Ascending aorta (tissue), 2 donors: ENCODE data around the gene RABL6. TPM values are rescaled to one million over a fixed set of nuclear protein-coding genes. Genes with fewer than 3 reads are reported as not detected.

Source experiments
- DNase-seq, 2 donors: peaks; one replicate each; pipeline ENCODE4 v3.0.0-alpha.2; 2019; ENCODE audit warnings: low spot score in 2 of 2
- H3K27ac ChIP-seq, 2 donors: fragments of 200-600 bp; sonication (generic); one replicate each; pipeline ENCODE4 v1.5.1; 2016 to 2017; ENCODE audit warnings: mild to moderate bottlenecking in 1 of 2
- H3K27me3 ChIP-seq: fragments of 200-600 bp; sonication (generic); one replicate; pipeline ENCODE4 v1.5.1; 2017
- H3K36me3 ChIP-seq, 2 donors: fragments of 200-600 bp; sonication (generic); one replicate each; pipeline ENCODE4 v1.5.1; 2016
- H3K4me1 ChIP-seq, 2 donors: fragments of 200-600 bp; sonication (generic); one replicate each; pipeline ENCODE4 v1.5.1; 2016 to 2017; ENCODE audit warnings: mild to moderate bottlenecking in 1 of 2
- H3K4me3 ChIP-seq, 2 donors: fragments of 200-600 bp; sonication (generic); one replicate each; pipeline ENCODE4 v1.5.1; 2016 to 2017; ENCODE audit warnings: mild to moderate bottlenecking in 1 of 2
- H3K9me3 ChIP-seq, 2 donors: fragments of 200-600 bp; sonication (generic); one replicate each; pipeline ENCODE4 v1.5.1; 2016
- intact Hi-C: fragments of 100-400 bp; cut with DNase I; formaldehyde crosslinking; loops from one replicate; pipeline ENCODE4 v1.15.1; 2023
- total RNA-seq: library from RNA; depleted of rRNA; stranded (reverse); fragments of >200 nt; gene quantifications from one replicate; pipeline ENCODE4 v1.1.0, GENCODE V29; 2016
- TF ChIP-seq, protein P1 (sequence below), 3 experiments: fragments of 200-600 bp in 2 of 3; fragments of 450-650 bp in 1 of 3; sonication (generic) in 2 of 3; IDR thresholded peaks; one replicate each; pipeline ENCODE4 v1.5.1; 2016 to 2019; ENCODE audit warnings: antibody characterized with exemption in 3 of 3, mild to moderate bottlenecking in 1 of 3, moderate library complexity in 1 of 3

Gene RABL6
- total RNA-seq, 1 donor from 2014 or later = 70.9 TPM

DNA sequence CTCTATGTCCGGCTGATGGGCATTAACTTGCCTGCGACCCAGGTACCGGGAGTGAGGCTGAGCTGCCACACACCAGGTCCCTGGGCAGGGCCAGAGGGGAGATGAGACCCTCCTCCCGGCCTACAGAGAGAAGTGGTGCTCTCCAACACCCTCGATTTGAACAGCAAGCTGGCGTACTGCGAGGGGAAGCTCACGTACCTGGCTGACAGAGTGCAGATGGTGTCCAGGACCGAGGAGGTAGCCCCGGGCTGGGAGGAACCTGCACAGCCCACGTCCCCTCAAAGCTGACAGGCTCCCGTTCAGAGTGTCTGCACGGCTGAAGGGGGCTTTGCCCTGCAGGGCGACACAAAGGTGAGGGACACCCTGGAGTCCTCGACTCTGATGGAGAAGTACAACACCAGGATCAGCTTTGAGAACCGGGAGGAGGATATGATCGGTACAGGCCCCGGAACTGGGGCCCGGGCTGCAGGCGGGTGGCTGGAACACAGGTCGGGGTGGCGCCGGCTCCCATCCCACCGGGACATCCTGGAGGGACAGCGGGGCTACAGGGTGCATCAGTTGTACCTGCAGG lies 1.0 kb upstream of the RABL6 start:
- H3K9me3 ChIP-seq = no peaks in the 10 kb centered on the region
- H3K27ac ChIP-seq = peak overlapping the region in 1 of 2 donors; percentile 66
- TF ChIP-seq, protein P1, sequence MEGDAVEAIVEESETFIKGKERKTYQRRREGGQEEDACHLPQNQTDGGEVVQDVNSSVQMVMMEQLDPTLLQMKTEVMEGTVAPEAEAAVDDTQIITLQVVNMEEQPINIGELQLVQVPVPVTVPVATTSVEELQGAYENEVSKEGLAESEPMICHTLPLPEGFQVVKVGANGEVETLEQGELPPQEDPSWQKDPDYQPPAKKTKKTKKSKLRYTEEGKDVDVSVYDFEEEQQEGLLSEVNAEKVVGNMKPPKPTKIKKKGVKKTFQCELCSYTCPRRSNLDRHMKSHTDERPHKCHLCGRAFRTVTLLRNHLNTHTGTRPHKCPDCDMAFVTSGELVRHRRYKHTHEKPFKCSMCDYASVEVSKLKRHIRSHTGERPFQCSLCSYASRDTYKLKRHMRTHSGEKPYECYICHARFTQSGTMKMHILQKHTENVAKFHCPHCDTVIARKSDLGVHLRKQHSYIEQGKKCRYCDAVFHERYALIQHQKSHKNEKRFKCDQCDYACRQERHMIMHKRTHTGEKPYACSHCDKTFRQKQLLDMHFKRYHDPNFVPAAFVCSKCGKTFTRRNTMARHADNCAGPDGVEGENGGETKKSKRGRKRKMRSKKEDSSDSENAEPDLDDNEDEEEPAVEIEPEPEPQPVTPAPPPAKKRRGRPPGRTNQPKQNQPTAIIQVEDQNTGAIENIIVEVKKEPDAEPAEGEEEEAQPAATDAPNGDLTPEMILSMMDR (IDR thresholded peaks at IDR 0.05) = no peak
- intact Hi-C loops = loop anchor here (1.0 to 5.0 kb wide), 3 partner anchors 15 to 136 kb away; partner anchors contain the start of genes FBXW5, PHPT1 and TMEM141
- no peaks in the 10 kb centered on the region for H3K27me3 ChIP-seq
- peak overlapping the region; percentile 97 to 100 for H3K4me3 ChIP-seq
- no peaks in the 10 kb centered on the region for H3K36me3 ChIP-seq
- H3K4me1 ChIP-seq = peaks cover 15 to 23% of the 10 kb centered on the region in 2 donors
- no peak for DNase-seq

- TF ChIP-seq, protein P1 (IDR thresholded peaks at IDR 0.05) = no peak
- H3K27me3 ChIP-seq = no peaks in the 10 kb centered on the region
- peak overlapping the region; percentile 97 to 100 for H3K4me3 ChIP-seq
- H3K9me3 ChIP-seq = no peaks in the 10 kb centered on the region
- H3K4me1 ChIP-seq = peaks cover 15 to 23% of the 10 kb centered on the region in 2 donors
- H3K27ac ChIP-seq = no peak overlapping the region
- intact Hi-C loops = loop anchor here (5.0 kb wide), 2 partner anchors 39 to 134 kb away; partner anchors contain the start of genes FBXW5 and PHPT1
- H3K36me3 ChIP-seq = no peaks in the 10 kb centered on the region
- no peak for DNase-seq
Measured at GRCh38 chr9:136808075-136808805, 492 bp downstream of the RABL6 start.

DNA sequence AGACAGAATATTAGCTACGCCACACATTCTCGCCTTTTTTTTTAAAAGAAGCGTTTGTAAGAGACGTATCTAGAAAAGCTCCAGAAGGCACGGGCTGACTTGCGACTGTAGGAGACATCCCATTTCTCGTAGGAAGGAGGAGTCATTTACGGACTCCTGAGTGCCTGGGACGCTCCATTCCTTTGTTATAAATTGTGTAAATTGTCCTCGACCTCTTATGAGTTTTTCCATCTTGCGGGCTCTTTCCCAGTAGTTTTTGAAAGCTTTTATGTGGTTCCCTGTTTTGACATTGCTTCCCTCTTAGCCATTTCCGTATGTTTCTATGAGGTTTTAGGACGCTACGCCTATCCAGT lies 1.0 kb downstream of the RABL6 start:
- no peaks in the 10 kb centered on the region for H3K9me3 ChIP-seq
- peaks cover 15 to 23% of the 10 kb centered on the region in 2 donors for H3K4me1 ChIP-seq
- DNase-seq = no peak
- intact Hi-C loops = loop anchor here (5.0 kb wide), 2 partner anchors 39 to 134 kb away; partner anchors contain the start of genes FBXW5 and PHPT1
- H3K27me3 ChIP-seq = no peaks in the 10 kb centered on the region
- TF ChIP-seq, protein P1 (IDR thresholded peaks at IDR 0.05) = no peak
- H3K4me3 ChIP-seq = peak overlapping the region; percentile 97 to 100
- H3K36me3 ChIP-seq = no peaks in the 10 kb centered on the region
- no peak overlapping the region for H3K27ac ChIP-seq

DNA sequence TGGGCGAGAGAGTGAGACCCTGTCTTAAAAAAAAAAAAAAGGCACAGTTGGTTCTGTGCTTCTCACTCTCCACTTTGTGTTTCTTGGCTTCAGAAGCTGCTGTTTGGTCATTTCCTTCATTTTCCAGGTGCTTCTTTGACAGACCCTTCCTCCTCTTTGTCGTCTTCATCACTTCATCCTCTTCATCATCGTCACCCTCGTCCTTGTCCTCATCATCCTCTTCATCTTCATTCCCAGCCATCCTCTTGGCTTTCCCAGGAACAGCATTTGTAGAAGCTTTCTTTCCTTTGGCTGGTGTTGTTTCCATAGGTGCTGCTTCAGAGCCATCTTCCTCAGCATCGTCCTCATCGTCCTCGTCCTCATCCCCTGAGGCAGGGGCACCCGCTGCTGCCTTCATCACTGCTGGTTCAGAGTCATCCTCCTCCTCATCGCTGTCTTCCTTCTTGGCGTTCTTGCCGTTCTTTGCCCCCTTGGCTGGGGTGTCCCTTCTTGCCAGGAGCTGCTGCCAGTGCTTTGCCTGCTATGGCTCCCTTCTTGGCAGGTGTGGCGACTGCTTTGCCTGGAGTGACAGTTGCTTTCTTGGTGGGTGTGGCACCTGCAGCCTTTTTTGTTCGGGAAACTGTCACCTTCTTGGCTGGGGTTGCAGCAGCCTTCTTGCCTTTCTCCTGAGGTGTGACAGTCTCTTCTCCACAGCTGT lies 7.1 kb downstream of the RABL6 start:
- H3K4me1 ChIP-seq = peaks cover 1 to 4% of the 10 kb centered on the region in 2 donors
- H3K4me3 ChIP-seq = no peak overlapping the region
- H3K9me3 ChIP-seq = no peaks in the 10 kb centered on the region
- intact Hi-C loops = no loop called here
- H3K27ac ChIP-seq = no peak overlapping the region
- H3K36me3 ChIP-seq = peaks cover 0 to 8% of the 10 kb centered on the region in 2 donors
- no peaks in the 10 kb centered on the region for H3K27me3 ChIP-seq
- no peak for DNase-seq
- TF ChIP-seq, protein P1 (IDR thresholded peaks at IDR 0.05) = no peak

DNA sequence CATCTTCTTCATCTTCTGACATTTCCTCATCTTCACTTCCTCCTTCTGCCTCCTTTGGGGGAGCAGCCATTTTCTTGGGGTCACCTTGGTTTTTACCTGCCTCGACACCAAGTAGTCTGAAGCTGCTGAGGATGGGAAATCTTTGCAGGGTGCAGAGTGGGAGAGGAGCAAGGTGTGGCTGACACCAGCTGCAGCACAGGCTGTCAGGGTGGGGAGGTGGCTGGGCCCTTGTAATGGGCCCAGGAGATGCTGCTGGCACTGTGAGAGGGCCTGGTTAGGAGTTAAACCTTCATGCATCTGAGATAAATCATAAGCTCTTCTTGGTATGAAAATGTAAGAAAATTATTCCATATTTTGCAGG lies 7.7 kb downstream of the RABL6 start:
- H3K4me1 ChIP-seq = no peaks in the 10 kb centered on the region
- no peak overlapping the region for H3K27ac ChIP-seq
- H3K9me3 ChIP-seq = no peaks in the 10 kb centered on the region
- TF ChIP-seq, protein P1 (IDR thresholded peaks at IDR 0.05) = no peak
- DNase-seq = no peak
- H3K27me3 ChIP-seq = no peaks in the 10 kb centered on the region
- H3K4me3 ChIP-seq = no peak overlapping the region
- intact Hi-C loops = no loop called here
- H3K36me3 ChIP-seq = peaks cover 0 to 8% of the 10 kb centered on the region in 2 donors
